ENCODE measurements around the gene FRMPD2. TPM values are rescaled to one million over a fixed set of nuclear protein-coding genes. Genes with fewer than 3 reads are reported as not detected.
"Not testable (repeated sequence)": the region's sequence is repeated elsewhere in the genome, so short reads cannot be mapped to it uniquely, and the experiment has no call there.

The FRMPD2 gene
- total RNA-seq, 4 donors from 2014 or later, result 0.80 TPM; not detected in 3

GRCh38 chr10:48231178-48231577 is 43.3 kb downstream of the FRMPD2 start:
- intact Hi-C loops (cut with DNase I; ENCODE audit: low total_unique reads), result no loop called here
- no peaks in the 10 kb centered on the region for H3K9me3 ChIP-seq
- no peak overlapping the region for H3K27ac ChIP-seq
- TF ChIP-seq CTCF (IDR thresholded peaks at IDR 0.05), result no peak
- TF ChIP-seq EP300 (IDR thresholded peaks at IDR 0.05; ENCODE audit: low read depth), result no peak
- no peak for TF ChIP-seq POLR2A (IDR thresholded peaks at IDR 0.05)
- TF ChIP-seq POLR2AphosphoS5 (IDR thresholded peaks at IDR 0.05), result no peak
- H3K36me3 ChIP-seq, result no peaks in the 10 kb centered on the region
- H3K4me1 ChIP-seq, result no peaks in the 10 kb centered on the region
- no peaks in the 10 kb centered on the region for H3K27me3 ChIP-seq
- DNase-seq, result no peak
- WGBS, 2 donors (ENCODE audit: low coverage in 1 of 2), result 59% methylated on average over 2 of the region's 2 CpGs; no CpG with 5 or more reads in 1 of the 2 donors
- in situ Hi-C loops (cut with MboI; ENCODE audit: low pct_ligation_motif_present in 1 of 4, low pct_unique_long_range_greater_than_20kb in 1 of 4, low sequenced_read_pairs in 3 of 4), result no loop called here
- no peak overlapping the region for H3K4me3 ChIP-seq

GRCh38 chr10:48227213-48227612 is 47.3 kb downstream of the FRMPD2 start:
- 89 to 90% methylated on average over 6 of the region's 6 CpGs for WGBS, 2 donors (ENCODE audit: low coverage in 1 of 2)
- no peak overlapping the region for H3K4me3 ChIP-seq
- no peaks in the 10 kb centered on the region for H3K4me1 ChIP-seq
- in situ Hi-C loops (cut with MboI; ENCODE audit: low pct_ligation_motif_present in 1 of 4, low pct_unique_long_range_greater_than_20kb in 1 of 4, low sequenced_read_pairs in 3 of 4) (no loop called here), intact Hi-C loops (cut with DNase I; ENCODE audit: low total_unique reads) (no loop called here)
- no peak overlapping the region for H3K27ac ChIP-seq
- DNase-seq, result no peak
- TF ChIP-seq POLR2A (IDR thresholded peaks at IDR 0.05), result no peak
- no peak for TF ChIP-seq CTCF (IDR thresholded peaks at IDR 0.05)
- no peak for TF ChIP-seq EP300 (IDR thresholded peaks at IDR 0.05; ENCODE audit: low read depth)
- no peak for TF ChIP-seq POLR2AphosphoS5 (IDR thresholded peaks at IDR 0.05)
- H3K9me3 ChIP-seq, result no peaks in the 10 kb centered on the region
- H3K36me3 ChIP-seq, result no peaks in the 10 kb centered on the region
- no peaks in the 10 kb centered on the region for H3K27me3 ChIP-seq

- TF ChIP-seq POLR2A (IDR thresholded peaks at IDR 0.05) (no peak), CTCF (IDR thresholded peaks at IDR 0.05) (no peak), EP300 (IDR thresholded peaks at IDR 0.05; ENCODE audit: low read depth) (no peak), POLR2AphosphoS5 (IDR thresholded peaks at IDR 0.05) (no peak)
- in situ Hi-C loops (cut with MboI; ENCODE audit: low pct_ligation_motif_present in 1 of 4, low pct_unique_long_range_greater_than_20kb in 1 of 4, low sequenced_read_pairs in 3 of 4) (no loop called here), intact Hi-C loops (cut with DNase I; ENCODE audit: low total_unique reads) (no loop called here)
- H3K36me3 ChIP-seq, result no peaks in the 10 kb centered on the region
- H3K9me3 ChIP-seq, result no peaks in the 10 kb centered on the region
- no peak overlapping the region for H3K4me3 ChIP-seq
- no peak overlapping the region for H3K27ac ChIP-seq
- no peak for DNase-seq
- 68% methylated on average over 5 of the region's 5 CpGs; no CpG with 5 or more reads in 1 of the 2 donors for WGBS, 2 donors (ENCODE audit: low coverage in 1 of 2)
- H3K27me3 ChIP-seq, result no peaks in the 10 kb centered on the region
- no peaks in the 10 kb centered on the region for H3K4me1 ChIP-seq
These were observed 49.4 kb downstream of the FRMPD2 start for GRCh38 chr10:48224979-48225560.

- H3K27ac ChIP-seq, result no peak overlapping the region
- H3K27me3 ChIP-seq, result no peaks in the 10 kb centered on the region
- 73% methylated on average over 1 of the region's 1 CpG; no CpG with 5 or more reads in 1 of the 2 donors for WGBS, 2 donors (ENCODE audit: low coverage in 1 of 2)
- H3K9me3 ChIP-seq, result no peaks in the 10 kb centered on the region
- no peaks in the 10 kb centered on the region for H3K36me3 ChIP-seq
- in situ Hi-C loops (cut with MboI; ENCODE audit: low pct_ligation_motif_present in 1 of 4, low pct_unique_long_range_greater_than_20kb in 1 of 4, low sequenced_read_pairs in 3 of 4) (no loop called here), intact Hi-C loops (cut with DNase I; ENCODE audit: low total_unique reads) (no loop called here)
- TF ChIP-seq POLR2A (IDR thresholded peaks at IDR 0.05), result no peak
- no peaks in the 10 kb centered on the region for H3K4me1 ChIP-seq
- DNase-seq, result no peak
- H3K4me3 ChIP-seq, result no peak overlapping the region
These were observed 50.2 kb downstream of the FRMPD2 start for GRCh38 chr10:48224296-48224695.

- TF ChIP-seq EP300 (IDR thresholded peaks at IDR 0.05; ENCODE audit: low read depth), result no peak
- no peak for TF ChIP-seq CTCF (IDR thresholded peaks at IDR 0.05)
- TF ChIP-seq POLR2A (IDR thresholded peaks at IDR 0.05), result no peak
- TF ChIP-seq POLR2AphosphoS5 (IDR thresholded peaks at IDR 0.05), result no peak
- intact Hi-C loops (cut with DNase I; ENCODE audit: low total_unique reads) (no loop called here), in situ Hi-C loops (cut with MboI; ENCODE audit: low pct_ligation_motif_present in 1 of 4, low pct_unique_long_range_greater_than_20kb in 1 of 4, low sequenced_read_pairs in 3 of 4) (no loop called here)
- DNase-seq, result no peak
- H3K27ac ChIP-seq, result no peak overlapping the region
- H3K4me1 ChIP-seq, result no peaks in the 10 kb centered on the region
- H3K4me3 ChIP-seq, result no peak overlapping the region
- H3K9me3 ChIP-seq, result no peaks in the 10 kb centered on the region
- no peaks in the 10 kb centered on the region for H3K36me3 ChIP-seq
- H3K27me3 ChIP-seq, result no peaks in the 10 kb centered on the region
These were observed 52.7 kb downstream of the FRMPD2 start for GRCh38 chr10:48221814-48222213.

- H3K9me3 ChIP-seq; H3K27me3 ChIP-seq; H3K27ac ChIP-seq; H3K36me3 ChIP-seq; DNase-seq; in situ Hi-C loops (cut with MboI; ENCODE audit: low pct_ligation_motif_present in 1 of 4, low pct_unique_long_range_greater_than_20kb in 1 of 4, low sequenced_read_pairs in 3 of 4); H3K4me3 ChIP-seq; H3K4me1 ChIP-seq; intact Hi-C loops (cut with DNase I; ENCODE audit: low total_unique reads): not testable (repeated sequence)
- 86 to 90% methylated on average over 3 of the region's 3 CpGs for whole genome bisulfite sequencing, 2 donors (ENCODE audit: low coverage in 1 of 2)
These were observed 53.5 kb downstream of the FRMPD2 start for GRCh38 chr10:48221031-48221430.

Measured in transverse colon (tissue), 4 donors.